ENCODE results near the gene POLG.

The POLG gene

DNA sequence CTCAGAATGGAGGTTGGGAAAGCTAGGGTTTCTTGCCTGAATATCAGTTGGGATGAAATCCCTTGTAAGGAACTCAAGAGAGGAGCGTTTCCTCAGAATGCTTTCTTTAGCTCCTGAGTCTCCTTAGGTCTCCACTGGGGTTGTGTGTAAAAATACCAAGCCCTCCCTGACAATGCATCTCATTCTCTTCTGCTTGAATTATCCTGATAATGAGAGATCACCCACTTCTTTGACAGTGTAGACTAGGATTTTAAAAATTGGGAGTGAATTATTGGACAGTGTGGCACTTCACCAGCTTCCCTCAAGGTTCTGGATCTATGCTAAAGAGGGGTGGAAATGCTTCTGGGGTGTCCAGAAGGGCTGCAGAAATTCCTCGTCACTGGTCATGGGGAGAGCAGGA is 41.8 kb upstream of the POLG start:
- intact Hi-C loops (cut with DNase I; ENCODE audit: low total_unique reads), result no loop called here
- H3K36me3 ChIP-seq, result no peaks in the 10 kb centered on the region
- TF ChIP-seq, protein P1, sequence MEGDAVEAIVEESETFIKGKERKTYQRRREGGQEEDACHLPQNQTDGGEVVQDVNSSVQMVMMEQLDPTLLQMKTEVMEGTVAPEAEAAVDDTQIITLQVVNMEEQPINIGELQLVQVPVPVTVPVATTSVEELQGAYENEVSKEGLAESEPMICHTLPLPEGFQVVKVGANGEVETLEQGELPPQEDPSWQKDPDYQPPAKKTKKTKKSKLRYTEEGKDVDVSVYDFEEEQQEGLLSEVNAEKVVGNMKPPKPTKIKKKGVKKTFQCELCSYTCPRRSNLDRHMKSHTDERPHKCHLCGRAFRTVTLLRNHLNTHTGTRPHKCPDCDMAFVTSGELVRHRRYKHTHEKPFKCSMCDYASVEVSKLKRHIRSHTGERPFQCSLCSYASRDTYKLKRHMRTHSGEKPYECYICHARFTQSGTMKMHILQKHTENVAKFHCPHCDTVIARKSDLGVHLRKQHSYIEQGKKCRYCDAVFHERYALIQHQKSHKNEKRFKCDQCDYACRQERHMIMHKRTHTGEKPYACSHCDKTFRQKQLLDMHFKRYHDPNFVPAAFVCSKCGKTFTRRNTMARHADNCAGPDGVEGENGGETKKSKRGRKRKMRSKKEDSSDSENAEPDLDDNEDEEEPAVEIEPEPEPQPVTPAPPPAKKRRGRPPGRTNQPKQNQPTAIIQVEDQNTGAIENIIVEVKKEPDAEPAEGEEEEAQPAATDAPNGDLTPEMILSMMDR (IDR thresholded peaks at IDR 0.05), result no peak
- H3K9me3 ChIP-seq, result no peaks in the 10 kb centered on the region
- DNase-seq, result no peak
- H3K27me3 ChIP-seq, result peaks cover 0 to 96% of the 10 kb centered on the region in 2 donors
- H3K27ac ChIP-seq, result no peak overlapping the region
- H3K4me3 ChIP-seq, result no peak overlapping the region
- peaks cover 0 to 28% (median 16%) of the 10 kb centered on the region in 4 donors for H3K4me1 ChIP-seq

DNA sequence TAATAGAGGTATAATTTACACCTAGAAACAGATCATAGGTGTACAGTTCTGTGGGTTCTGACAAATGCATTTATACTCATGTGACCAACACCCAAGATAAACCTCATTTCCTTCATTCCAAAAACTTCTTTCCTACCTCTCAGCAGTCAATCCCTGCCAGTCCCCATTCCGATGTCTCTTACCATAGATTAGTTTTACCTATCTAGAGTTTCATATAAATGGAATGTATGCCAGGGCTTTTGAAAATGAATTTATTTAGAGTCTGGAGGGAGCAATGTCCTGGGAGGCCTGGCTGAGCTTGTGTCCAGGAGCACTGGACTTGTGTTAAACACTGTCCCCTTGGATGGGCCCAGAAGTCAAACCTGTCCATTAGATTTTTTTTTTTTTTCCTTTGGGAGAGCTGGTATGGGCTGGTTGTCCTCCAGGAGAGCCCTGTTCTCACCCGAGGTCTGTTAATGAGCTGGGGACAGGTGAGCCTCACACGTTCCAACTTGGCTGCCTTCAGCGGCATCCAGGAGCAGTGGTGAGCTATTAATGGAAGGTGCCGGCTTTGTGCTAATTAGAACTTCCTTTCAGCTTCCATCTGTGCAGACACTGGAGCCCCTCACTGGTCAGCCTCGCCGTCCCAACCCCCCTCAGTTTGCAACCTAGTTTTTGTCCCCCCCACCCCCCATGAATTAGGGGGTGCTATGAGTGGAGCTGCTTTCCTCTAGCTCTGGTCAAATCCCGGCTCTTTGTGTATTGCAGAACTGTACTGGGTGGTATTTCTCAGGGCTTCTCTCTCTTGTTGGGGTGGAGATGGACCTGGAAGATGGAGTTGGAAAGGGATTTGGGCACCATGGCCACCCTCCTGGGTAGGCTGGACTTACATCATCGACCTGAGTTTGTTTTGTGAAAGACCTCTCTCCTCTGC is 40.7 kb upstream of the POLG start:
- intact Hi-C loops (cut with DNase I; ENCODE audit: low total_unique reads), result no loop called here
- no peak overlapping the region for H3K27ac ChIP-seq
- peaks cover 0 to 36% (median 24%) of the 10 kb centered on the region in 4 donors for H3K4me1 ChIP-seq
- H3K9me3 ChIP-seq, result no peaks in the 10 kb centered on the region
- H3K4me3 ChIP-seq, result no peak overlapping the region
- TF ChIP-seq, protein P1 (IDR thresholded peaks at IDR 0.05), result no peak
- H3K36me3 ChIP-seq, result no peaks in the 10 kb centered on the region
- peaks cover 0 to 96% of the 10 kb centered on the region in 2 donors for H3K27me3 ChIP-seq
- no peak for DNase-seq

DNA sequence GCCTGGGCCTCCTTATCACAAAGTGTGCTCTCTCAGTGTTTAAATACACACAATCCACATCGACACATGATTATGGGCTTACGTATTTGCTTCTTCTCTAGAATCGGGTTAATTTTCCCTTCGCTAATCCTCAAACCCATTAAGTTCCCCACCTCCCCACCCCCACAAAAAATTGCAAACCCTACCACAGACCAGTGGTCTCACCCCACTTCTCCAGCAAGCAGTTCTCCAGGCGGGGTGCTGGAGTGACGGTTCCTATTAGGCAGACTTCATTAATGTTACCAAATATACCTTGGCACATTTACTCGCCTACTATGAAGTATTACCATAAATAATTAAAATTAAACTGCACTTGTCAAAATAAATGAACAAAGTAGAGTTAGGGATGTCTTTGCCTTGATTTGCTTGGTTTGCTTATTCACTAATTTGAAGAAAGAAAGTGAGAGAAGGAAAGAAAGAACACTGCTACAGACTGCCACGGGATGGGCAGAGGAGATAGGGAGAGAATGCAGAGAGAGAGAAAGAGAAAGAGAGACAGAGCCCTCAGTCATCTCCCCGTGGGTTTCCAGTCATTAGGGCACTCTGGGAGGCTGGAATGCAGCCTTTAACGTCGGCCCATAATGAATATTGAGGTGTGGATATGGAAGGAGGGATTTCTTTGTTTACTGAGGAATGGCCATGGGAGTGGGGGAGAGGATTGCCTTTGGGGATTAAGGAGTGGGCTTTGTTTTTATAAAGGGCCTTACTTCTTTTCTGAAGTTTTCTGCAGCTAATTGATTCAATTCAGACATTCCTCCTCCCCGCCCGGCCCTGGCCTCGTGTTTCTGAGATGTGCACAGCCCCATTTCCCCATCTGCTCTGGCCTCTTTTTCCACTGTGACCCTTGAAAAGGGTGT is 39.7 kb upstream of the POLG start:
- no peak for DNase-seq
- H3K4me1 ChIP-seq, result peaks cover 0 to 34% (median 23%) of the 10 kb centered on the region in 4 donors
- intact Hi-C loops (cut with DNase I; ENCODE audit: low total_unique reads), result no loop called here
- peaks cover 0 to 96% of the 10 kb centered on the region in 2 donors for H3K27me3 ChIP-seq
- H3K9me3 ChIP-seq, result no peaks in the 10 kb centered on the region
- H3K27ac ChIP-seq, result no peak overlapping the region
- TF ChIP-seq, protein P1 (IDR thresholded peaks at IDR 0.05), result no peak
- H3K4me3 ChIP-seq, result no peak overlapping the region
- H3K36me3 ChIP-seq, result no peaks in the 10 kb centered on the region

DNA sequence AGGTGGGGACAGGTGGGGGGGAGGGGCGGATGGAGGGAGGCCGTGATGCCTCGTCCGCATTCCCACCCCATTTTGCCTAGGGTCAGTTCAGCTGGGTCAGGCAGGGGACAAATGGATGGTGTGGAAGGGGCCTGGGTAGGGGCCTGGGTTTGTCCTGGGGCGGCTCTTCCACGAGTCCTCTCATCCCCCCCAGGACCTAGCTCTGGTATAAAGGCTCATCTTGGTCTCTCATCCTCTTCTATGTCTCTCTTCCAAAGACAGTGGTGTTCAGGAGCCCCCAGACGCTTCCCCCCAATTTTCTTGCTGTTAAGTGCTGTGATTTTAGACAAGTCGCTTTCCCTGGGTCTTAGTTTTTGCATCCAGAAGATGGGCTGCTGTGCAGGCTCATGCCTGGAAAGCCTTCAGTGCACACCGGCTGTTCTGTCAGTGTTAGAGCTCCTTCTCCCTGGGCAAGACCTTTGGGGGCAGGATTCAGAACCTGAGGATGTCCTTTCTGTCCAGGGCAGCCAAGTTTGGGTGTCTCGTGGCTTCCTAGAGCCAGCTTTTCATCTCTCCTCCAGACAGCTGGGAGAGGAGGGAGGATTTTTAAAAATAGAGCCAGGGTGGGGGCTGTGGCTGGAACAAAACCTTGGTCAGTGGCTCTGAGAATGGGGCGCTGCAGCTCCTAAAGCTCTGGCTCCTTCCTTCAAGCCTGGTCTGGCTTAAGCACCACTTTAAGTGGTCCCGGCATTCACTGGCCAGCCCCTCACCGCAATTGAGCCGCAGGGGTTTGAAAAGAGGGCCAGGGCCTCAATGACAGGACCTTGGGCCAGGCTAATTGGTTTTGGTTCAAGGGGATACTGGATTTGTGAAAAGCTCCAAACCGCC is 37.7 kb upstream of the POLG start:
- Histone ChIP-seq H3K27me3 (peaks cover 9 to 96% of the 10 kb centered on the region in 2 donors), H3K9me3 (no peaks in the 10 kb centered on the region), H3K27ac (no peak overlapping the region), H3K4me3 (no peak overlapping the region), H3K36me3 (no peaks in the 10 kb centered on the region), H3K4me1 (peaks cover 0 to 24% (median 14%) of the 10 kb centered on the region in 4 donors)
- TF ChIP-seq, protein P1 (IDR thresholded peaks at IDR 0.05), result no peak
- intact Hi-C loops (cut with DNase I; ENCODE audit: low total_unique reads), result no loop called here
- DNase-seq, result no peak

All from tibial artery (tissue), 4 donors.